ENCODE data around the gene SLC30A10. TPM values are rescaled to one million over a fixed set of nuclear protein-coding genes. Genes with fewer than 3 reads are reported as not detected.

SLC30A10 gene
- total RNA-seq, 2 experiments from 2014 or later, result not detected

- Mint-ChIP-seq H3K27me3 (peaks cover 22% of the 10 kb centered on the region), H3K36me3 (ENCODE audit: low read depth) (no peaks in the 10 kb centered on the region), H3K4me3 (no peak overlapping the region), H3K9me3 (no peaks in the 10 kb centered on the region), H3K4me1 (ENCODE audit: low read depth) (no peaks in the 10 kb centered on the region), H3K27ac (no peak overlapping the region)
- H3K36me3 ChIP-seq (ENCODE audit: insufficient read depth, low read length), result no peaks in the 10 kb centered on the region
- POLR2A ChIA-PET, result no interaction called here
- DNase-seq, result peak in 2 of 14 experiments; percentile 6 to 13
- H3K9me3 ChIP-seq (ENCODE audit: control insufficient read depth in 1 of 2, insufficient read depth in 1 of 2, low read length in 2 of 2), result peaks cover 0 to 3% of the 10 kb centered on the region in 2 experiments
- peaks cover 3 to 5% of the 10 kb centered on the region in 2 experiments for H3K27me3 ChIP-seq (ENCODE audit: control insufficient read depth in 1 of 2, insufficient read depth in 2 of 2, low read length in 2 of 2)
- TF ChIP-seq CTCF (IDR thresholded peaks at IDR 0.05), result no peak
- CTCF ChIA-PET, result no interaction called here
- H3K27ac ChIP-seq (ENCODE audit: low read depth in 1 of 2, low read length in 2 of 2), result no peak overlapping the region
- ATAC-seq (ENCODE audit: poor library complexity), result no peak
- no peak overlapping the region for H3K4me3 ChIP-seq (ENCODE audit: low read length)
- H3K4me1 ChIP-seq (ENCODE audit: insufficient read depth, low read length), result no peaks in the 10 kb centered on the region
- intact Hi-C loops (cut with DNase I, micrococcal nuclease), result no loop called here
Observed at GRCh38 chr1:219945795-219946194, 17.4 kb upstream of the SLC30A10 start.

- Mint-ChIP-seq H3K4me3 (no peak overlapping the region), H3K36me3 (ENCODE audit: low read depth) (no peaks in the 10 kb centered on the region), H3K4me1 (ENCODE audit: low read depth) (no peaks in the 10 kb centered on the region), H3K27ac (no peak overlapping the region), H3K9me3 (no peaks in the 10 kb centered on the region), H3K27me3 (peaks cover 51% of the 10 kb centered on the region)
- DNase-seq (no peak), ATAC-seq (ENCODE audit: poor library complexity) (no peak)
- Histone ChIP-seq H3K27ac (ENCODE audit: low read depth in 1 of 2, low read length in 2 of 2) (no peak overlapping the region), H3K4me1 (ENCODE audit: insufficient read depth, low read length) (no peaks in the 10 kb centered on the region), H3K36me3 (ENCODE audit: insufficient read depth, low read length) (no peaks in the 10 kb centered on the region), H3K27me3 (ENCODE audit: control insufficient read depth in 1 of 2, insufficient read depth in 2 of 2, low read length in 2 of 2) (peaks cover 4 to 6% of the 10 kb centered on the region in 2 experiments), H3K4me3 (ENCODE audit: low read length) (no peak overlapping the region), H3K9me3 (ENCODE audit: control insufficient read depth in 1 of 2, insufficient read depth in 1 of 2, low read length in 2 of 2) (no peaks in the 10 kb centered on the region)
- POLR2A ChIA-PET, result no interaction called here
- intact Hi-C loops (cut with DNase I, micrococcal nuclease), result no loop called here
- CTCF ChIA-PET, result interaction anchor here (0.7 kb wide), 1 partner anchor 20 kb away, joined by 3 read pairs; no protein-coding TSS in a partner anchor
- no peak for TF ChIP-seq CTCF (IDR thresholded peaks at IDR 0.05)
Observed at GRCh38 chr1:219941179-219942118, 13.1 kb upstream of the SLC30A10 start.

- ChIA-PET CTCF (no interaction called here), POLR2A (no interaction called here)
- intact Hi-C loops (cut with DNase I, micrococcal nuclease), result no loop called here
- Mint-ChIP-seq H3K27ac (no peak overlapping the region), H3K4me3 (no peak overlapping the region), H3K4me1 (ENCODE audit: low read depth) (no peaks in the 10 kb centered on the region), H3K9me3 (no peaks in the 10 kb centered on the region), H3K36me3 (ENCODE audit: low read depth) (no peaks in the 10 kb centered on the region), H3K27me3 (peaks cover 51% of the 10 kb centered on the region)
- ATAC-seq (ENCODE audit: poor library complexity), result no peak
- Histone ChIP-seq H3K4me1 (ENCODE audit: insufficient read depth, low read length) (no peaks in the 10 kb centered on the region), H3K9me3 (ENCODE audit: control insufficient read depth in 1 of 2, insufficient read depth in 1 of 2, low read length in 2 of 2) (no peaks in the 10 kb centered on the region), H3K4me3 (ENCODE audit: low read length) (no peak overlapping the region), H3K27ac (ENCODE audit: low read depth in 1 of 2, low read length in 2 of 2) (no peak overlapping the region), H3K36me3 (ENCODE audit: insufficient read depth, low read length) (no peaks in the 10 kb centered on the region), H3K27me3 (ENCODE audit: control insufficient read depth in 1 of 2, insufficient read depth in 2 of 2, low read length in 2 of 2) (peaks cover 4 to 6% of the 10 kb centered on the region in 2 experiments)
- no peak for TF ChIP-seq CTCF (IDR thresholded peaks at IDR 0.05)
- no peak for DNase-seq
Observed at GRCh38 chr1:219940707-219941106, 12.3 kb upstream of the SLC30A10 start.

Measured in CD4-positive, alpha-beta T cell (primary cell).